GM21447 (cell line): ENCODE data around the gene HOXB4.

Experiments
- ATAC-seq: cut with Tn5 transposase; IDR thresholded peaks from one replicate; pipeline ENCODE4 v1.9.1; 2021; ENCODE audit not compliant: unreplicated experiment

The HOXB4 gene

GRCh38 chr17:48590607-48591161 is 12.5 kb upstream of the HOXB4 start:
- ATAC-seq: no peak

GRCh38 chr17:48589831-48590606 is 11.9 kb upstream of the HOXB4 start, which contains the start of gene HOXB3:
Gene HOXB3 (minus strand): TSS chr17:48590241. CDS start chr17:48552474, 37,767 bp downstream.
- no peak for ATAC-seq

- no peak for ATAC-seq
These were observed 11.1 kb upstream of the HOXB4 start for GRCh38 chr17:48589060-48589830.

DNA sequence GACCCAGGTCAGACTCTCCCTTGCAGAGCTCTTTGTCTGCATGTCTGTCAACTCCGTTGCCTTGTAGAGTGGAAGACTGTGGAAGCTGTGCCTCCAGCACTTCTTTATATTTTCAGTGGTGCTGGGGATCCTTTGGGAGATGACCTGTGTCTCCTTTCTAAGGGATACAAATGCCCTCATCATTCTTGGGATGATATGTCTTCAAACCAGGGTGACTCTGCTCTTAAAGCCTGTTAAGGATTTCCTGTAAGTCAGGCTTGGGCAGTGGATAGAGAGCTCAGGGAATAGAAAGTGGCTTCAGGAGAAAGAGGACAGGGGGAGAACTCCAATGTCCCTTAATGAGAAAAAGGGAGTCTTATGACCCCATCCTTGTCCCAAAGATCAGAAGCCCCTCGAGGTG is 10.4 kb upstream of the HOXB4 start:
- no peak for ATAC-seq

DNA sequence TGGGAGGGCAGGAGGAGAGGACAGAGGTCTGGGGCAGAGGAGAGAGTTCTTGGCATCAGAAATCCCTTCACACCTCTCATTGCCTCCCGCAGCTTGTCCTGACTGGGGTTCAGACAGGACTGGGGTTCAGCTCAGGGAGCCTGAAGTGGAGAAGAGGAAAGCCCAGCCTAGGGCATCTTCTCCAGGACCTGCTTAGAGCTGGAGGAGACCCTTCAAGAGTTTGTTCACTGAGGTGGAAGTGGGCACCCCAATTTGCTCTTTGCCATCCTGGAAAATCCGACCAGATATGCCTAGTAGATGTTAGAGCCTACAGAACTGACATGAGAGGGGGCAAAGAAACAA is 9.9 kb upstream of the HOXB4 start:
- ATAC-seq: no peak

DNA sequence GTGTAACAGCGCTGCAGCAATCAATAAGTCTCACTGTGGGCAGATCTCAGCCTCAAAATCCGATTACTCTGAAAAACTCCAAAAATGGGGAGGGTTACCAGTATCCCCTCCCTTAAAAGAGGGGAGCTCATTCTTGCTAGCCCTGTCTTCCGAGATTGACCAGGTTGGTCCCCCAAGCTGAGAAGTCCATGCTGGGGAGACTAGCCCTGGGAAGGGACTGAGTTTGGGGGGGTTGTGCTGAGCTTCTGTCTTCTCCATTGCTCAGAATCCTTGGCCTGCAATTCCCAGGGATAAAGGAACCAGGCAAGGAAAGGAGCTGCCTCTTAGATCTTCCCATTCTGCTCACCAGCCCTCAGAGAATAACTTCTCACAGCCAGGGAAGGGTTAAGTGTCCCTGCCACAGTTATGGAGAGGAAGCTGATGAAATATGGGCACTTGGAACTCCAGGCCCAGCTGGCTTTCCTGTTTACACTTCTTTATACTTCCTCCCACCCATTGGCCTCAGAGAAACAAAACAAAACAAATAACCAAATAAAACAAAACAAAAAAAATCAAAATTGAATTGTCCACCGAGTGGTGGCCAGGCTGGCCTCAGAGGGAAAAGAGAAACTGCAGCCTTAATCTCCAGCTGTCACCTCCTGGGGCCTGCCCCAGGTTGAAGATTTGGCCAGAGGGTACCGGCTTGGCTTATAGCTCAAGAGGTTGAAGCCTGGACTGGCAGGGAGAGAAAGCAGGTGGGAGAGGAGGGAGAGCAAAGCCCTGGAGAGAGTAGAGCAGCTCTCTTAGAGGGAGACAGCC is 9.3 kb upstream of the HOXB4 start:
- ATAC-seq: no peak

GRCh38 chr17:48586355-48587258 is 8.5 kb upstream of the HOXB4 start:
- ATAC-seq: no peak

GRCh38 chr17:48584223-48584741 is 6.1 kb upstream of the HOXB4 start:
- no peak for ATAC-seq

DNA sequence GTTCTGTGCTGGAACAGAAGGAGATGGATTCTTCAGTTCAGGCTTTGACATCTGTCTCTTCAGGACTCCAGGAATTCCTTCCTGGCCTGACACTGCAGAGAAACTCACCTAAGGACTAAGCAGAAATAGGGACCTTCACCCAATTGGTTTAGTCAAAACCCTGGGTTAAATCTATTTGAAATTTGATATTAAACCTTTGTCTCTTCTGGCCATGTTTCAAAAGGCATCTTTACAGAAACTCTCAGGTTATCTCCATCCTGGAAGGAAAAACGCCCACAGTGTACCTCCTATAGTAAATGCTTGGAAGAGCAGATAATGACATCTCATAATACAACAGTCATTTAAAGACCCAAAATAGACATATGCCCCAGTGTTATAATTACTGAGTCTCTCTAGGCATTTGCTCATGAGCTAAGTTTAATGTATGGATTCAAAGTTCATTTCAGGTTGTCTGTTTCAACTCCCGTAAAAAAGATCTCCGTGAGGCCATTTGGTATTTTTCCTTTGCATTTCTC is 5.6 kb upstream of the HOXB4 start:
- no peak for ATAC-seq

DNA sequence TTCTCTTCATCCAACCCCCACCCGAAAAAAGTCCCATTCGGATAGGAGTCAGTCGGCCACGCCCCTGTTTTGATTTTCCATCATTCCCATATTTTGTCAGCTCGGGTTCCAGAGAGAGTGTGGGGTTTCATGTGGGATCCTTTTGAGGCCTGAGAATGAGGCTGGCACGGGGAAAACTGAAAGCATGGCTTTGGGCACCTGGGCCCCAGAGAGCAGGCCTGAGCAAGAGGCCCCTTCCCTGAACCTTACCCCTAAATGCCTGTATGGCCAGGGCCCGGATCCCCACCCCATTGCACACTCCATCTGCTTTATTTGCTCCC is 4.6 kb upstream of the HOXB4 start:
- no peak for ATAC-seq

- no peak for ATAC-seq
These were observed 1.8 kb upstream of the HOXB4 start for GRCh38 chr17:48579760-48580554.

- ATAC-seq: no peak
These were observed 1.3 kb upstream of the HOXB4 start for GRCh38 chr17:48579471-48579759.

DNA sequence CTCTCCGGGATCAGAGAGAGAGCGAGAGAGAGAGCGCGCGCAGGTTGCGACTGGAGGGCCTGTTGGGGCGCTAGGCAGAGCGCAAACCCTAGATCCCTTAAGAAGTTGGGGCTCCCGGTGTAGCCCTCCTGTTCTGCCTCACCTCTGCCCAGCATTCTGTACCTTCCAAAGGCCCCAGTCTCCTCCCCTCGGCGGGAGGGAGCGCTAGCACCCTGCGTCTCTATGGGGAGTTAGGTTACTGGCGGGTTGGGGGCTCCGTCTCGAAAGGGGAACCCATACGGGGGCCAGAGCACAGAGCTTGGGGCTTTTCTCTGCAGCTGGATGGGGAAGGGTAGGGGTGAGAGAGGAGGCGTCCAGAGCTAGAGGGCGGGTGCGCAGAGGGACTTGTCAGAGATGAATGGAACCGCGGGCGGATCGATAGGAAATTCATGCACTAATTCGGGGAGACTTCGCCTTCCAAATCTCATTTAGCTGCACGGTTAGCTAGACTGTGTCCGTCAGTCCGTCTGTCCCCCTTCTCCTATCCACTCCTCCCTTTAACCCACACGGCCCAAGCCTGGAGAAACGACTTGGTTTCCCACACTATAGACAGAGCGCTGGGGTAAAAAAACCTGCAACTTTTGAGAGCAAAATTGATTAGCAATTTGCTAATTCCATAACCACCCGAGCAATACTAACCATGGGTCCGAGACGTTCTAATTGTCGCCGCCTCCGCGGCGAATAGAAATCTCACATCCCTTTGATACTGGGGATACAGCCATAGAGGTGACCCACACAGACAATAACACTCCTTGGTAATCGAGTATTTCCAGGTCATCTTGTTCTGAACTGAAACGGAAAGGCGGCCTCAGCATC is 693 bp upstream of the HOXB4 start:
- peak; percentile 19 for ATAC-seq

- no peak for ATAC-seq
These were observed 712 bp downstream of the HOXB4 start for GRCh38 chr17:48577330-48577945.

DNA sequence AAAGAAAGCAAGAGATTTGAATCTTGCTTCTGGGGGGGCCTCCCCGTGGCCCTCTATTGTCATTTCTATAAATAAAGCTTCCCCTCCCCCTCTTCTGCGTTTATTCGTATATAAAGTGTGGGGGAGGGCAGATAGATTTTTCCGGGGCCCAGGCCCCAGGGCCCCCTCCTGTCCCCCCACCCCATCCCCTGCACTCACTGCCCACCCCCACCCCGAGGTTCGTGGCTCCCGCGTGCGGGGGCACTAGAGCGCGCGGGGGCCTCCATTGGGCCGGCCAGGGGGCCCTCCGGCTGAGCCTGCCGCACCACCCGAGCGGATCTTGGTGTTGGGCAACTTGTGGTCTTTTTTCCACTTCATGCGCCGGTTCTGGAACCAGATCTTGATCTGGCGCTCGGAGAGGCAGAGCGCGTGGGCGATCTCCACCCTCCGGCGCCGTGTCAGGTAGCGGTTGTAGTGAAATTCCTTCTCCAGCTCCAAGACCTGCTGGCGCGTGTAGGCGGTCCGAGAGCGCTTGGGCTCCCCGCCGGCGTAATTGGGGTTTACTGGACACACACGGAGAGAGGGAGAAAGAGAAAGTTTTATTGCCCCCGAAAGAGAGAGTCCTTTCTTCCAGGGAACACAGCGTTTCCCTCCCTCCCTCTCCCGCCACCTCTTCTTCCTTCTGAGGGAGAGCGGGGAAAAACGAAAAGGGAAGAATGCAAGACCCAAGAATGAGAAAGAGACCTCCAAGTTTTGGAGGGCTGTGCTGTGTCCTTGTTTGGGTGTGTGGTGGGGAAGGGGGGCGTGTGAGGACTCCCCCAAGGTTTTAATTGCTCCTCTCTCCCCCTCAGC is 1.5 kb downstream of the HOXB4 start:
- no peak for ATAC-seq

DNA sequence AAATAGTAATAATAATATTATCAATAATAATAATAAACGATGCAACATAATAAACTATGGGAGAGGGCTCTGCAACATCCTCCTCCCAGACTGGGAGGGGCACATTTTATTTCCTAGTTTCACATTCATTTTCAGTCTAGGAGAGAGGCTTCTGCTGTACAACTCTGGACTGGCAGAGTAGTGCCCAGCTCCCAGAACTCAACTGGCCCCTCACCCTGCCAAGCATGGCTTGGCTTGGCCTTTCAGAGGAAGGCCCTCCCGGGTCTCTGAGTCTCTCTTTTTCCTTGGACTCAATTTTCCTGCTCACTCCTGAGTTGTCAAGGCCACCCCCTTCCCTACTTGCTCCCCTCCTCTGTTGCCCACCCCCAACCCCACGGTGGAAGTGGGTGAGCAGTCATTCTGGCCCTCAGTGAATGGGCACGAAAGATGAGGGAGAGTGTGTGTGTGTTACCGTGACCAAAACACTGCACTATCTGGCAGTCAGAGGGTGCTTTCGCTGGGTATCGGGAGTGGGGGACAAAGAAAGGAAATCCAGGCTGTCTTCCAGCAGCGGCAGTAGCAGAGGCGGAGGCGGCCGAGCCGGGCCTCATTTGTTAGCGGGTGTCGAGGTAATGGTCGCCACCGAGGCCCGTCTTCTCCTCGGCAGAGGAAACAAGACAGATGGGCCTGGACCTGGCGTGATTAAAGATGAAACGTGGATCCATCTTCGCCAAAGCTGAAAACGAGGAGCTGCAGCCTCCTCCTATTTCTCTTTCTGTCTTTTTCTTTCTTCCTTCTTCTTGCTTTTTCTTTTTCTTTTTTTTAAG is 2.3 kb downstream of the HOXB4 start:
- no peak for ATAC-seq
